Ascending aorta (tissue), 2 donors: ENCODE data around the gene CEP55. TPM values are rescaled to one million over a fixed set of nuclear protein-coding genes. Genes with fewer than 3 reads are reported as not detected.

Source experiments
- DNase-seq, 2 donors: peaks; one replicate each; pipeline ENCODE4 v3.0.0-alpha.2; 2019; ENCODE audit warnings: low spot score in 2 of 2
- H3K27ac ChIP-seq, 2 donors: fragments of 200-600 bp; sonication (generic); one replicate each; pipeline ENCODE4 v1.5.1; 2016 to 2017; ENCODE audit warnings: mild to moderate bottlenecking in 1 of 2
- H3K27me3 ChIP-seq: fragments of 200-600 bp; sonication (generic); one replicate; pipeline ENCODE4 v1.5.1; 2017
- H3K36me3 ChIP-seq, 2 donors: fragments of 200-600 bp; sonication (generic); one replicate each; pipeline ENCODE4 v1.5.1; 2016
- H3K4me1 ChIP-seq, 2 donors: fragments of 200-600 bp; sonication (generic); one replicate each; pipeline ENCODE4 v1.5.1; 2016 to 2017; ENCODE audit warnings: mild to moderate bottlenecking in 1 of 2
- H3K4me3 ChIP-seq, 2 donors: fragments of 200-600 bp; sonication (generic); one replicate each; pipeline ENCODE4 v1.5.1; 2016 to 2017; ENCODE audit warnings: mild to moderate bottlenecking in 1 of 2
- H3K9me3 ChIP-seq, 2 donors: fragments of 200-600 bp; sonication (generic); one replicate each; pipeline ENCODE4 v1.5.1; 2016
- CTCF ChIP-seq, 3 experiments: fragments of 200-600 bp in 2 of 3; fragments of 450-650 bp in 1 of 3; sonication (generic) in 2 of 3; IDR thresholded peaks; one replicate each; pipeline ENCODE4 v1.5.1; 2016 to 2019; ENCODE audit warnings: antibody characterized with exemption in 3 of 3, mild to moderate bottlenecking in 1 of 3, moderate library complexity in 1 of 3
- intact Hi-C: fragments of 100-400 bp; cut with DNase I; formaldehyde crosslinking; loops from one replicate; pipeline ENCODE4 v1.15.1; 2023
- total RNA-seq: library from RNA; depleted of rRNA; stranded (reverse); fragments of >200 nt; gene quantifications from one replicate; pipeline ENCODE4 v1.1.0, GENCODE V29; 2016

CEP55 gene
- total RNA-seq, 1 donor from 2014 or later, result not detected

DNA sequence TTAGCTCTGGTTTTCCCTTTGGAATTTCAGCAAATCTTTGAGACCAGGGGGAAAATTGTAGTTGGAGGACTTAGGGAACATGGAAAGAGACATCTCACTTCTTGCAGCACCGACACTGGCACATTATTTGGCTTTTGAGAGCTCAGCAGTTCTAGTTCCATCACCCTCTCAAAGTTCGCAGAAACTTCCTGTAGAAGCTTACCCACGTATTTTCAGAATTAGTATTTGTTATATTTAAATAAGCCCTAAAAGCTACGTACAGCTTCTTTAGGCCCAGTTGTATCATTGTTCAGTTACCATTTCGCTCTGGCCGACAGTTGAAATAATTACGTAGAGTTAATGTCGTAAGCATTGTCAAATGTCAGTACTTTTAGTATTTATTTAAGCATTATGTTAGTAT lies 13.4 kb downstream of the CEP55 start:
- Histone ChIP-seq H3K27ac (no peak overlapping the region), H3K4me3 (no peak overlapping the region), H3K36me3 (no peaks in the 10 kb centered on the region), H3K27me3 (no peaks in the 10 kb centered on the region), H3K9me3 (no peaks in the 10 kb centered on the region), H3K4me1 (peaks cover 4 to 8% of the 10 kb centered on the region in 2 donors)
- intact Hi-C loops, result loop anchor here (2.0 to 10.0 kb wide), 4 partner anchors 13 to 935 kb away; partner anchors contain the start of genes CEP55 and IDE
- no peak for TF ChIP-seq CTCF (IDR thresholded peaks at IDR 0.05)
- DNase-seq, result no peak

- peaks cover 7 to 21% of the 10 kb centered on the region in 2 donors for H3K4me1 ChIP-seq
- no peaks in the 10 kb centered on the region for H3K27me3 ChIP-seq
- no peaks in the 10 kb centered on the region for H3K36me3 ChIP-seq
- H3K4me3 ChIP-seq, result no peak overlapping the region
- DNase-seq, result no peak
- no peak for TF ChIP-seq CTCF (IDR thresholded peaks at IDR 0.05)
- H3K9me3 ChIP-seq, result no peaks in the 10 kb centered on the region
- no peak overlapping the region for H3K27ac ChIP-seq
- intact Hi-C loops, result loop anchor here (5.0 to 10.0 kb wide), 2 partner anchors 430 to 938 kb away; partner anchors contain the start of gene IDE
Observed at GRCh38 chr10:93512565-93512964, 16.2 kb downstream of the CEP55 start.

DNA sequence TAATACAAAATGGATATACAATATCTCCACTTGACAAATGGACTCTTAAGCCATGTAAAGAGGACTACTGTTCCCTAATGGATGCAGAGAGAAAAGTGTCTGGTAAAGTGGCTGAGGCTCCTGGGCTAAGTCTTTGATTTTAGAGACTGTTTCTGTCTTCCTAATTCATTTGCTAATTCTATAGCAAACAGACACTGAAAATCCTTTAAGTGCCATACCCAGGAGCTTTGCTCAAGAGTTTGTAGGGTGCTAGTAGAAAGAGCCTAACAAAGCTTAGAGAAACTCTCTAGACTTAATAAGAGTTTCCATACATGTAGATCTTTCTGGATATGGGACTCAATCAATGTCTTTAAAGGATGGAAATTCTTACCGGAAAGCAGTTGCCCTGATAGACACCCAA lies 16.7 kb downstream of the CEP55 start:
- intact Hi-C loops, result loop anchor here (5.0 to 10.0 kb wide), 2 partner anchors 431 to 938 kb away; partner anchors contain the start of gene IDE
- no peaks in the 10 kb centered on the region for H3K27me3 ChIP-seq

GRCh38 chr10:93514521-93514920 lies 18.1 kb downstream of the CEP55 start:
- TF ChIP-seq CTCF (IDR thresholded peaks at IDR 0.05), result no peak
- H3K27ac ChIP-seq, result peak overlapping the region; percentile 85 to 88

More for the DNA sequence above, 16.7 kb downstream of the CEP55 start:
- TF ChIP-seq CTCF (IDR thresholded peaks at IDR 0.05), result no peak
- no peak for DNase-seq
- no peak overlapping the region for H3K27ac ChIP-seq
- no peaks in the 10 kb centered on the region for H3K9me3 ChIP-seq
- no peaks in the 10 kb centered on the region for H3K36me3 ChIP-seq
- H3K4me1 ChIP-seq, result peaks cover 7 to 21% of the 10 kb centered on the region in 2 donors
- no peak overlapping the region for H3K4me3 ChIP-seq

DNA sequence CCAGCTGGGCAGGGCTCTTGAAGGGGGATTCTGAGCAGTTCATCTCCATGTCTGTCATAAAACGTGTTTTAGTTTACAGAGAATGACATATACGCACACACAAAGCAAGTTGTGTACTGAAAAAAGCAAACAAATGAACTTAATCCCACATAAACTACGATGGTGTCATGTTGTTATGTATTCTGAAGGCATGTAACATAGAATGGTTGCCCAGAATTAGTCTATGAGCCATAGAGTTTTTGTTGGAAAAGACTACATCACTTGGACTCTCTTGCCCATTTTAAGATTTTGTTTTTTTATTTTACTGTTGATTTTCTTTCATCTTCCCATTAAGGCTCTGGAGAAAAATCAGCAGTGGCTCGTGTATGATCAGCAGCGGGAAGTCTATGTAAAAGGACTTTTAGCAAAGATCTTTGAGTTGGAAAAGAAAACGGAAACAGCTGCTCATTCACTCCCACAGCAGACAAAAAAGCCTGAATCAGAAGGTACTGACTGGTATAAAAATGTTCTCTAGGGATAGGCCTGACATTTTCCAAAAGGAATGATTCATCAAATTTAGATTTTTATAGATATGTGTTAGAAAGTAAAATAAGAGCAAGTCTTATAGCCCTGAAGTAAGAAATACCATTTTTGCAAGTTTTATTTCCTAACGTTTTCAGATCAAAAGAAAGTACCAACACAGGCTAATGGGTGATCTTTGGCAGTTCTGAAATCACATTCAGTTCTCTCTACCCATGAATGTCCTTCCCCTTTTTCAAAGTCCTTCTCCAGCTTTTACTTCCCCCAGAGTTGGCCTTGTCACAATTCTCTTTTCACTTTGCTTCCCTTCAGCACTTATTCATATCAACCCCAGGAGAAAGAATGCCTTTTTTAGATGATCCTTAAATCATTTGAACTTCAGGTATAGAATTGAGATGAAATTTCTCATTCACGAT lies 18.9 kb downstream of the CEP55 start:
- H3K27ac ChIP-seq, result peak overlapping the region; percentile 85 to 88
- peaks cover 7 to 21% of the 10 kb centered on the region in 2 donors for H3K4me1 ChIP-seq
- DNase-seq, result no peak
- peak overlapping the region in 1 of 2 donors; percentile 5 for H3K4me3 ChIP-seq
- no peaks in the 10 kb centered on the region for H3K27me3 ChIP-seq
- TF ChIP-seq CTCF (IDR thresholded peaks at IDR 0.05), result no peak
- intact Hi-C loops, result loop anchor here (10.0 kb wide), 1 partner anchor 941 kb away; the partner anchor contains the start of gene IDE
- H3K36me3 ChIP-seq, result no peaks in the 10 kb centered on the region
- H3K9me3 ChIP-seq, result no peaks in the 10 kb centered on the region

More at GRCh38 chr10:93514521-93514920, 18.1 kb downstream of the CEP55 start:
- H3K27me3 ChIP-seq, result no peaks in the 10 kb centered on the region
- intact Hi-C loops, result loop anchor here (5.0 to 10.0 kb wide), 2 partner anchors 432 to 940 kb away; partner anchors contain the start of gene IDE
- H3K4me1 ChIP-seq, result peaks cover 7 to 21% of the 10 kb centered on the region in 2 donors
- no peak overlapping the region for H3K4me3 ChIP-seq
- H3K9me3 ChIP-seq, result no peaks in the 10 kb centered on the region
- DNase-seq, result no peak
- no peaks in the 10 kb centered on the region for H3K36me3 ChIP-seq
